ENCODE measurements around the gene SOX18. TPM values are rescaled to one million over a fixed set of nuclear protein-coding genes. Genes with fewer than 3 reads are reported as not detected.

Gene SOX18
- total and polyA plus RNA-seq, 2 of the 13 experiments (the other 11 are each of a cell fraction or from before 2014, with no cell fraction given) = 1.6 to 1.9 TPM

GRCh38 chr20:64044484-64045247, 4.8 kb downstream of the SOX18 start (continued):
- no peak for TF ChIP-seq KIAA2018 (CRISPR knock-in tag; IDR thresholded peaks at IDR 0.05; ENCODE audit: borderline replicate concordance)
- no peak for TF ChIP-seq ZBTB49 (CRISPR knock-in tag; IDR thresholded peaks at IDR 0.05; ENCODE audit: borderline replicate concordance)
- TF ChIP-seq ZNF530 (CRISPR knock-in tag; IDR thresholded peaks at IDR 0.05; ENCODE audit: low read depth) = no peak
- no peak for TF ChIP-seq ZNF619 (CRISPR knock-in tag; IDR thresholded peaks at IDR 0.05)
- no peak for TF ChIP-seq ZNF746 (CRISPR knock-in tag; IDR thresholded peaks at IDR 0.05)
- TF ChIP-seq ZNF563 (CRISPR knock-in tag; IDR thresholded peaks at IDR 0.05) = no peak
- no peak for TF ChIP-seq JUN (CRISPR knock-in tag; IDR thresholded peaks at IDR 0.05)
- TF ChIP-seq ZNF724P (CRISPR knock-in tag; IDR thresholded peaks at IDR 0.05; ENCODE audit: borderline replicate concordance) = no peak
- TF ChIP-seq ZBTB7A (CRISPR knock-in tag; IDR thresholded peaks at IDR 0.05) = no peak
- TF ChIP-seq TRAFD1 (CRISPR knock-in tag; IDR thresholded peaks at IDR 0.05; ENCODE audit: borderline replicate concordance) = no peak
- no peak for TF ChIP-seq SALL1 (CRISPR knock-in tag; IDR thresholded peaks at IDR 0.05)
- TF ChIP-seq MBNL3 (CRISPR knock-in tag; conservative IDR thresholded peaks at IDR 0.05) = no peak
- TF ChIP-seq HOXA5 (CRISPR knock-in tag; IDR thresholded peaks at IDR 0.05) = no peak
- TF ChIP-seq ZFP36L2 (CRISPR knock-in tag; IDR thresholded peaks at IDR 0.05) = no peak
- no peak for TF ChIP-seq HOXD1 (CRISPR knock-in tag; IDR thresholded peaks at IDR 0.05)
- no peak for TF ChIP-seq KDM1A (CRISPR knock-in tag; IDR thresholded peaks at IDR 0.05)

Data from HepG2 (cell line).